ENCODE data around the gene KDM2A.
A peak's percentile ranks its signal among the peaks of the same experiment; 100 is the strongest.

KDM2A gene

GRCh38 chr11:67286621-67287333 is 167.7 kb downstream of the KDM2A start:
- DNase-seq = peak in 7 of 42 donors; percentile 3 to 60 (median 35)

DNA sequence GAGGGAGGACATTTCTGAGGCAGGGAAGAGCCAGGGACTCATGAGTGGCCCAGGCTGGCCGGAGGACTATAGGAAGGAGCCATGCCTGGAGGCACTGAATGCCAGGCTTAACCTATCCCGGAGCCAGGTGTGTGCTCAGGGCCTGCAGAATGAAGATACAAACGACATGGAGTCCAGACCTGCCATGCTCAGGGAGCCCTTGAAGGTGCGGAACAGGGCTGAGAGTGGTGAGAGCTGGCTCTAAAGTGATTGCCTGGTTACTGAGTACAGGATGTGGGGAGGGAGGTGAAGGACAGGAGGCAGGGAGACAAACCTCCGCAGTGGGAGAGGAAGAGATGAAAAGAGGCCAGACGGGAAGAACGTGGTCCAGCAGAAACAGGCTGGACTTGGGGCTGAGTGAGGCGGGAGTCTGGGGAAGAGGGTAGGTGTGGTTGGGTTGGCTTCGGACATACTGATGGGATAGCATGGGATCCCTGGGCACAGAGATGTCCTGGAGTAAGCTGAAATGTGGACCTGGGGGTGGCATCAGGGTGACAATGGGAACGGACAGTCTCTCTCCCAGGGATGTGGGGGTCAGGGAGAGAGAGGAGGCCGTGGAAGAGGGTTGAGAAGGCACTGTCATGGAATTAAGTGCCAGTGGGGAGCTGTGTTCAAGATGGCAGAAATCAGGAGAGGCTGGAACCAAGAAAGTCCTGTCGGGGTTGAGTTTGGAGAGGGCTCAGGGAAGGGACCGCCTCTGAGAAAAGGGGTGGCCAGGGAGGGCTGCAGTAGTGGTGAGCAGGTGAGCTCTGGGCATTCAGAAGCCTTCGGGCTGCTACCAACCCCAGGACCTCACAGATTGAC is 168.5 kb downstream of the KDM2A start:
- intact Hi-C loops (cut with DNase I) = no loop called here
- DNase-seq = no peak

More at GRCh38 chr11:67286621-67287333, 167.7 kb downstream of the KDM2A start:
- intact Hi-C loops (cut with DNase I) = no loop called here

GRCh38 chr11:67288198-67288451 is 169.1 kb downstream of the KDM2A start:
- peak in 3 of 42 donors; percentile 30 to 55 (median 47) for DNase-seq
- intact Hi-C loops (cut with DNase I) = no loop called here

DNA sequence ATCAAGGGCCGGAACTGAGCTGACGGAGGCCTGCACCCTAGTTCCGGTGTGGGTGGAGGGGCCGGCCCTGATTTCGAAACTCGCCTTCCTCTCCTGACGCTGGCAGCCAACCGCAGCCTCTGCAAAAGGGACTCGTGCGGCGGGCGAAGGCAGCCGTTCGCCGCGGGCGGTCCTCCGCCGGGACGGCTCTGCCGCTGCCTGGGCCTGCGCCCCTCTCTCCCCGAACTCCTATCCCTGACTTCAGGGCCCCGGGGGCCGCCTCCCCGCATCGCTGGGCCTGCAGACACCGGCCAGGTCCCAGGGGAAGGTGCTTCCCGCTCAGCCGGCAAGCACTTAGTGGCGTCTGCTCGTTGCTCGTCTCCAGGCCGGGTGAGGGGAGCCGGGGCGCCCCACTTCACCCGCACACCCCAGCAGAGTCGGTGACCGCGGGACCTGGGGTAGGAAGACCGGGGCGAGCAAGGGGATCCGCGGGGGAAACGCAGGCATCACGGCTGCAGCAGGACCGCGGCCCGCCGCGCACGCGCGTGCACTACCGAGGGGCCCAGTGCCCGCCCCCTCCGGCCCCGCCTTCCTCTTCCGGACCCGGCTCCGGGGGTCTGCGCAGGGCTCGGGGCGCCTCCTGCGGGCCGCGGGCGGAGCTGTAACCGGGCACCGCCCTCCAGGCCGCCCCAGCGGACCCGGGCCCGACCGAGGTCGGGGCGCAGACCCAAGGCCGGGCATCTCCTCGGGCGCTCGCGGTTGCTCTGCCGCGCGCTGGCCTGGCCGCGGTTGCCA is 169.6 kb downstream of the KDM2A start:
- intact Hi-C loops (cut with DNase I) = no loop called here
- DNase-seq = peak; percentile 58 to 93 (median 86)

DNA sequence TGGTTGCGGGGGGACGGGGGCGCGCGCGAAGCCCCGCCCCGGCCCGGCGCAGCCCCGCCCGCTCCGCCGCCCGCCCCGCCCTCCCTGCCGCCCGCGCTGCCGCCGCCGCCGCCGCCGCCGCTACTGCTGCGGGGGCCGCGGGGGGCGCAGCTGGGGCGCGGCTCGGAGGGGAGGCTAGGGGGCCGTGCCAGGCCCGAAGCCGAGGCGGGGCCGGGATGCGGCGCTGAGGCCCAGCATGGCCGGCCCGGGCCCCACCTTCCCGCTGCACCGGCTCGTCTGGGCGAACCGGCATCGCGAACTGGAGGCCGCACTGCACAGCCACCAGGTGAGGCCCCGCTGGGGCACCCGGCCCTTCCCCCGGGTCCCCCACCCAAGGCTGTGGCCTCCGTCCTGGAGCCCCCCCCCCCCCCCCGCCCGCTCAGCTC is 170.2 kb downstream of the KDM2A start, which contains the start of gene ANKRD13D:
ANKRD13D (plus strand) TSS at position 78 of the 425 bp plus-strand sequence; CDS start at position 236, 158 bp downstream.
- intact Hi-C loops (cut with DNase I) = no loop called here
- DNase-seq = peak in 18 of 42 donors; percentile 70 to 89 (median 82)

DNA sequence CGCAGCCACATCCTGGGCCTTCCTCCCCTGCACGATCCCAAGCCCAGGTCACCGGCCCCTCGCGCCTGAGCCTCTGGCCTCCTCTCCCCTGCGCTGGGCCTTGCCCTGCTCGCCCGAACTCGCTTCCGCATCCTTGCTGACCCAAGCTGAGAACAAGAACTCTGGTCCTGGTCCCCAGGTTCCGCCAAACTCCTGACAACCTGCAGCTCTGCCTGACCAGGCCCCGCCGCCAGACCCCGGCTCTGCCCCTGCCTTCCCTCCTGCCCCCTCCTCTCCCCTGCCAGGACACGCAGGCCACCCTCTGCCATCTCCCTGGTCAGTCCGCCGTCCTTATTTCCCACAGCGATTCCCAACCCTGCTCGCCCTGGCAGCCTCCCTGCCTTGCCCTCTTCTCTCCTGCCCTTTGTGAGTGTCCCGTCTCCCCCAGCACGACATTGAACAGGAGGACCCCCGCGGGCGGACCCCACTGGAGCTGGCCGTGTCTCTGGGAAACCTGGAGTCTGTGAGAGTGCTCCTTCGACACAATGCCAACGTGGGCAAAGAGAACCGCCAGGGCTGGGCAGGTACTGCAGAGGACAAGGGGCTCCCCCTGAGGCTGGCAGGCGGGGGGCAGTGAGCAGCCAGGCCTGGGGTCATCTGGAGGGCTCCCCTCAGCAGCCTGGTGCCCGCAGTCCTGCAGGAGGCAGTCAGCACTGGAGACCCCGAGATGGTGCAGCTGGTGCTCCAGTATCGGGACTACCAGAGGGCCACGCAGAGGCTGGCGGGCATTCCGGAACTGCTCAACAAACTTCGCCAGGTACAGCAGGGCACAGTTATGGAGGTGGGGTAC is 170.8 kb downstream of the KDM2A start:
- intact Hi-C loops (cut with DNase I) = no loop called here
- peak in 6 of 42 donors; percentile 4 to 58 (median 36) for DNase-seq

GRCh38 chr11:67290801-67291200 is 171.7 kb downstream of the KDM2A start:
- DNase-seq = peak in 1 of 42 donors; percentile 3
- intact Hi-C loops (cut with DNase I) = no loop called here

GRCh38 chr11:67291481-67292381 is 172.7 kb downstream of the KDM2A start:
- no peak for DNase-seq
- intact Hi-C loops (cut with DNase I) = no loop called here

- DNase-seq = no peak
- intact Hi-C loops (cut with DNase I) = no loop called here
Measured at GRCh38 chr11:67292671-67293070, 173.6 kb downstream of the KDM2A start.

- no peak for DNase-seq
- intact Hi-C loops (cut with DNase I) = no loop called here
Measured at GRCh38 chr11:67293090-67293489, 174.0 kb downstream of the KDM2A start.

DNA sequence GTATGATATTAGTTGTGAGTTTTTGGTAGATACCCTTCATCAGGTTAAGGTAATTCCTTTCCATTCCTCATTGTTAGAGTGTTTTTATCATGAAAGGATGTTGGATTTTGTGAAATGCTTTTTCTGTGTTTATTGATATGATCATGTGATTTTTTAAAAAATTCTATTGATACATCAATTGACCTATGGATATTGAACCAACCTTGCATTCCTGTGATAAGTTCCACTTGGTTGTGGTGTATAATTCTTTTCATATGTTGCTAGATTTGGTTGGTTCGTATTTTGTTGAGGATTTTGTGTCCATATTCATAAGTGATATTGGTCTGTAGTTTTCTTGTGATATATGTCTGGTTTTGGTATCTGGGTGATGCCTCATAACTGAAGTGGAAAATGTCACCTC is 176.8 kb downstream of the KDM2A start:
- DNase-seq = no peak
- intact Hi-C loops (cut with DNase I) = no loop called here

DNA sequence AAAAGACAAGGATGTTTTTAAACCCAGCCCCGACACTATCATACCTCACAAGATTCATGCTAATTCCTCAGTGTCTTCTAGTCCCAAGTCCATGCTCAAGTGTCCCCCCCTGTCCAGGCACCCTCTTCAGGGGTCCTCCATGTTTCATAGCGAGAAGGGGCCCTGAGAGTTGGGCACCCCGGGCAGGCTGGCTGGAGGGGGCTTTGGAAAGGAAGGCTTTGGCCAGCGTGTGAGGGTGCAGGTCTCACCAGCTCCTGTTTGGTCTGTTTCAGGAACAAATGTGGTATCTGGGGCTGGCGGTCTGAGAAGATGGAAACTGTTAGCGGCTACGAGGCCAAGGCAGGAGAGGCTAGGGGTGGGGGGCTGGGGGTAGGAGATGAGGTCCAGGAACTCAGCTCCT is 179.7 kb downstream of the KDM2A start:
- intact Hi-C loops (cut with DNase I) = no loop called here

GRCh38 chr11:67299471-67300191 is 180.6 kb downstream of the KDM2A start:
- no peak for DNase-seq
- intact Hi-C loops (cut with DNase I) = no loop called here

More for the DNA sequence above, 179.7 kb downstream of the KDM2A start:
- DNase-seq = no peak

DNA sequence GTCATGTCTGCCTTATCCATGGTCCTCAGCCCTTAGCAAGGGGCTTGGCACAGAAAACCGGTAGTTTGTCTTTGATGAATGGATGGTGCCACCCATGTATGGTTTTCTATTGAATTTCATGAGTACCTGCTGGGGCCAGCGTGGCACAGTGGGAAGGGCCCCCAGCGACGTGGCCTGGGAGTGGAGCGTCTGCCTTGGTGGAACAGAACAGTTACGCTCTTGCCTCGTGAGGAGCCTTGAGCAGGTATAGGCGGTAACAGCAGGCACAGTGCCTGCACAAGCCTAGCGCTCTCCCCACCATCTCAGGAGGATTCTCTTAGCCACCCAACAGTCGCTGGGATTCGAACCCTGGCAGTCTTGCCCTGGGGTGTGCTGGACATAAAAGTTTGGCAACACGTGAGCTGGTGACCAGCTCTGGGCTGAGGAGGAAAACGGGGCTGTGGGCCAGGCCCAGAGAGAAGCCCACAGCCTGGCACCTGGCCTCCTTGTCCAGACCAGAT is 181.2 kb downstream of the KDM2A start:
- no peak for DNase-seq
- intact Hi-C loops (cut with DNase I) = no loop called here

DNA sequence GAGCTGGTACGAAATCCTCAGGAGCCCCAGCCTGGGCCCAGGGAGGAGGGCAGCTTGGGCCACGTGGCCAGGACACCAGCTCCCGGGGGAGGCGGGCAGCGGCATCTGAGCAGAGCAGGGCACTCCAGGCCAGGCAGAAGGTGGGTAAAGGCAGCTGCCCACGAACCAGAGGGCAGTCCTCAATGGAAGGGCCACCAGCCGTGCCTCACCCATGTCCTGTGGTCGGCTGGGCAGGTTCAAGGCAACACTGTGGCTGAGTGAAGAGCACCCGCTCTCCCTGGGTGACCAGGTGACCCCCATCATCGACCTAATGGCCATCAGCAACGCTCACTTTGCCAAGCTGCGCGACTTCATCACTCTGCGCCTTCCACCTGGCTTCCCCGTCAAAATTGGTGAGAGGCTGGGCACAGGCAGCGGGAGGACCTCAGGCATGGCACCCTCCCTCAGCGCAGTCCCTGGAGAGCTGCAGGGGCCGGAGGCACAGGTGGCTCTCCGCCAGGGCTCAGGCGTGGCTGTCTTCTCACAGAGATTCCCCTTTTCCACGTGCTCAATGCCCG is 181.8 kb downstream of the KDM2A start:
- intact Hi-C loops (cut with DNase I) = no loop called here
- DNase-seq = no peak

- intact Hi-C loops (cut with DNase I) = no loop called here
- DNase-seq = peak in 3 of 42 donors; percentile 0 to 26 (median 1)
Measured at GRCh38 chr11:67301313-67301921, 182.4 kb downstream of the KDM2A start.

Measured in head of caudate nucleus (tissue), 42 donors.